SK-N-MC (cell line): ENCODE measurements around the gene ZNF780B.

Experiments used
- EZH2 ChIP-seq: fragments of 200-600 bp; sonication (generic); IDR thresholded peaks from one replicate; pipeline ENCODE4 v1.6.1; 2017; ENCODE audit warnings: antibody characterized with exemption
- FOXP2 ChIP-seq: optimal IDR thresholded peaks from 2 replicates; pipeline ENCODE3; 2011; ENCODE audit warnings: mild to moderate bottlenecking, moderate library complexity; ENCODE audit not compliant: insufficient read depth; ENCODE audit errors: extremely low read length, control extremely low read depth
- POLR2AphosphoS5 ChIP-seq: IDR thresholded peaks from 2 replicates; pipeline ENCODE4 v1.6.1; 2012; ENCODE audit warnings: mild to moderate bottlenecking, low read depth, low read length, borderline replicate concordance

DNA sequence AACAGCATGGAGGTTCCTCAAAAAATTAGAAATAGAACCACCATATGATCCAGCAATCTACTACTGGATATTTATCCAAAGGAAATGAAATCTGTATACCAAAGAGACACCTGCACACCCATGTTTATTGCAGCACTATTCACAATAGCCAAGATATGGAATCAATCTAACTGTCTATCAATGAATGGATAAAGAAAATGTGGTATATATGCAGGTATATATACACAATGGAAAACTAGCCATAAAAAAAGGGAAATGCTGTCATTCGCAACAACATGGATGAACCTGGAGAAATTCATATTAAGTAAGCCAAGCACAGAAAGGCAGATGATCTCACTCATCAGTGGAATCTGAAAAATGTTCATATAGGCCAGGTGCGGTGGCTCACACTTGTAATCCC lies 2.5 kb downstream of the ZNF780B start:
- no peak for TF ChIP-seq EZH2
- no peak for TF ChIP-seq POLR2AphosphoS5
- TF ChIP-seq FOXP2: no peak
